Measurements from ENCODE around the gene DENND4B. TPM values are rescaled to one million over a fixed set of nuclear protein-coding genes. Genes with fewer than 3 reads are reported as not detected.

Gene DENND4B
- total and polyA plus RNA-seq, 9 of the 15 experiments (the other 6 are each of a cell fraction or from before 2014, with no cell fraction given), result 9.5 to 80.5 (median 23.1) TPM

DNA sequence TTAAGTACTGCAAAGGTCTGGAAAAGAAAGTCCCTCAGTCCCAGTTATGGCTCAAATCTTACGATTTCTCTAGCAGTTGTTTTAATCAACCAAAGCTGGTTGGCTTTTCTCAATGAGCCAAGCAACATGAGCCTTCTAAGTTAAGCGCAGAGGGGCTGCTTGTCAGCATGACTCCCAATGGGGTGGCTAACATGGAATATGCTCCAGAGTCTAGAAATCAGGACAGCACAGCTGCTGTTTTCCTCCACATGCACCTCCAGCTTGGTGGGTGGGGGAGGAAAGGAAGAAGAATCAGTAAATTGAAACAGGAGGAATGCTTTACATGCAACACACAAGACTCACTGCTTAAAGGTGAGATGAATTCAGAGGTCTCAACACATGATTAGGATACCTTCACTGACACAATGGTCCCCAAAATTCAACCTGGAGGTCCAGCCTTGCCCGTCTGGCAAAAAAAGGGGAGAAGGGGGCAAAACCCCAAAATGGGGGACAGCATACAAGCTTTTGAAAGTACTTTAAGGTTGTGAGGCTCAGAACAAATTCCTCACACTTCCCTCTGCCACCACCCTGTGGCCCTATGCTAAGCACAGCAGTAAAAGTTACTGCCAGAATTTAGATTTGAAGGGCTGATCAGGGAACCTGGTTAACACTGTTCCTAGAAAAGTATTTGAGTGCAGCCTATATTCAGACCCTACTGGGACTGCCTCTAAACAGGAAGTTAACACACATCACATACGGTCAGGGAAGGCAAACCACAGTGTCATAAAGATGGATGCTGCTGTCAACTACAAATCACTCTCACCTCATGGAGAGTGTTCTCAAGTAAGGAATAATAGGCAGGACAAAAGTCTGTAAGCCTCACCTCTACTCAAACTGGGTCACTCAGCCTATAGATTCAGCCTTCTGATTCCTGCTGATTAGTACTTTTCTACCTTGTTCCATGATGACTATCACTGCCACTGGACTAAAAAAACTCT lies 26.4 kb downstream of the DENND4B start:
- no peaks in the 10 kb centered on the region for H3K9me1 ChIP-seq (ENCODE audit: control insufficient read depth, insufficient read depth, low read length)
- H4K20me1 ChIP-seq (replicated peaks; ENCODE audit: control insufficient read depth, insufficient read depth, low read length), result peaks cover 21% of the 10 kb centered on the region
- H3K36me3 ChIP-seq (ENCODE audit: control insufficient read depth, insufficient read depth, low read length), result peaks cover 35% of the 10 kb centered on the region; the same call in 2 of the 3 replicates
- 18% methylated on average over 4 of the region's 4 CpGs for WGBS (ENCODE audit: insufficient coverage, low coverage, missing lambda C conversion rate)
- H3K79me2 ChIP-seq (ENCODE audit: control insufficient read depth, insufficient read depth, low read length), result peaks cover 71% of the 10 kb centered on the region
- in situ Hi-C loops (cut with MboI) (no loop called here), intact Hi-C loops (cut with micrococcal nuclease) (loop anchor here (5.0 kb wide), 3 partner anchors 38 to 123 kb away; no protein-coding TSS in a partner anchor)
- peak; percentile 83 for FAIRE-seq
- no peaks in the 10 kb centered on the region for H3K9me3 ChIP-seq (replicated peaks; ENCODE audit: control insufficient read depth, insufficient read depth, low read depth, low read length)
- DNase-seq (ENCODE audit: extremely low read depth in 1 of 4, low spot score in 3 of 4), result peak in 3 of 4 experiments; percentile 11 to 82 (median 59)
- no TSS peak for BruUV-seq (replicated peaks)
- no peak overlapping the region for H2AFZ ChIP-seq (ENCODE audit: low read depth, low read length)
- peak overlapping the region; percentile 86 for H3K4me3 ChIP-seq
- ChIA-PET CTCF (ENCODE audit: low intra/inter-chr PET ratio) (interaction anchor here (0.7 kb wide), 1 partner anchor 123 kb away, joined by 3 read pairs; no protein-coding TSS in a partner anchor), POLR2A (interaction anchor here (0.8 to 2.4 kb wide), 3 partner anchors 9 to 67 kb away, joined by 3 to 12 read pairs (median 5); no protein-coding TSS in a partner anchor)
- ATAC-seq, result peak; percentile 50
- H3K4me2 ChIP-seq (ENCODE audit: insufficient read depth, low read length), result peak overlapping the region; percentile 99
- H3K27me3 ChIP-seq (ENCODE audit: control insufficient read depth in 2 of 2, insufficient read depth in 2 of 2, low read length in 2 of 2), result no peaks in the 10 kb centered on the region
- peak overlapping the region; percentile 98 for H3K27ac ChIP-seq (ENCODE audit: extremely low read depth, low read depth, low read length)
- H3K4me1 ChIP-seq (replicated peaks in 1 of 2; ENCODE audit: control insufficient read depth in 2 of 2, insufficient read depth in 2 of 2, low read length in 2 of 2), result peaks cover 9 to 30% of the 10 kb centered on the region in 2 experiments
- peak overlapping the region; percentile 86 to 91; a peak in 3 of 4 replicates for H3K9ac ChIP-seq (ENCODE audit: insufficient read depth in 1 of 2, low read depth in 2 of 2, low read length in 2 of 2)
- TF ChIP-seq, protein P1, sequence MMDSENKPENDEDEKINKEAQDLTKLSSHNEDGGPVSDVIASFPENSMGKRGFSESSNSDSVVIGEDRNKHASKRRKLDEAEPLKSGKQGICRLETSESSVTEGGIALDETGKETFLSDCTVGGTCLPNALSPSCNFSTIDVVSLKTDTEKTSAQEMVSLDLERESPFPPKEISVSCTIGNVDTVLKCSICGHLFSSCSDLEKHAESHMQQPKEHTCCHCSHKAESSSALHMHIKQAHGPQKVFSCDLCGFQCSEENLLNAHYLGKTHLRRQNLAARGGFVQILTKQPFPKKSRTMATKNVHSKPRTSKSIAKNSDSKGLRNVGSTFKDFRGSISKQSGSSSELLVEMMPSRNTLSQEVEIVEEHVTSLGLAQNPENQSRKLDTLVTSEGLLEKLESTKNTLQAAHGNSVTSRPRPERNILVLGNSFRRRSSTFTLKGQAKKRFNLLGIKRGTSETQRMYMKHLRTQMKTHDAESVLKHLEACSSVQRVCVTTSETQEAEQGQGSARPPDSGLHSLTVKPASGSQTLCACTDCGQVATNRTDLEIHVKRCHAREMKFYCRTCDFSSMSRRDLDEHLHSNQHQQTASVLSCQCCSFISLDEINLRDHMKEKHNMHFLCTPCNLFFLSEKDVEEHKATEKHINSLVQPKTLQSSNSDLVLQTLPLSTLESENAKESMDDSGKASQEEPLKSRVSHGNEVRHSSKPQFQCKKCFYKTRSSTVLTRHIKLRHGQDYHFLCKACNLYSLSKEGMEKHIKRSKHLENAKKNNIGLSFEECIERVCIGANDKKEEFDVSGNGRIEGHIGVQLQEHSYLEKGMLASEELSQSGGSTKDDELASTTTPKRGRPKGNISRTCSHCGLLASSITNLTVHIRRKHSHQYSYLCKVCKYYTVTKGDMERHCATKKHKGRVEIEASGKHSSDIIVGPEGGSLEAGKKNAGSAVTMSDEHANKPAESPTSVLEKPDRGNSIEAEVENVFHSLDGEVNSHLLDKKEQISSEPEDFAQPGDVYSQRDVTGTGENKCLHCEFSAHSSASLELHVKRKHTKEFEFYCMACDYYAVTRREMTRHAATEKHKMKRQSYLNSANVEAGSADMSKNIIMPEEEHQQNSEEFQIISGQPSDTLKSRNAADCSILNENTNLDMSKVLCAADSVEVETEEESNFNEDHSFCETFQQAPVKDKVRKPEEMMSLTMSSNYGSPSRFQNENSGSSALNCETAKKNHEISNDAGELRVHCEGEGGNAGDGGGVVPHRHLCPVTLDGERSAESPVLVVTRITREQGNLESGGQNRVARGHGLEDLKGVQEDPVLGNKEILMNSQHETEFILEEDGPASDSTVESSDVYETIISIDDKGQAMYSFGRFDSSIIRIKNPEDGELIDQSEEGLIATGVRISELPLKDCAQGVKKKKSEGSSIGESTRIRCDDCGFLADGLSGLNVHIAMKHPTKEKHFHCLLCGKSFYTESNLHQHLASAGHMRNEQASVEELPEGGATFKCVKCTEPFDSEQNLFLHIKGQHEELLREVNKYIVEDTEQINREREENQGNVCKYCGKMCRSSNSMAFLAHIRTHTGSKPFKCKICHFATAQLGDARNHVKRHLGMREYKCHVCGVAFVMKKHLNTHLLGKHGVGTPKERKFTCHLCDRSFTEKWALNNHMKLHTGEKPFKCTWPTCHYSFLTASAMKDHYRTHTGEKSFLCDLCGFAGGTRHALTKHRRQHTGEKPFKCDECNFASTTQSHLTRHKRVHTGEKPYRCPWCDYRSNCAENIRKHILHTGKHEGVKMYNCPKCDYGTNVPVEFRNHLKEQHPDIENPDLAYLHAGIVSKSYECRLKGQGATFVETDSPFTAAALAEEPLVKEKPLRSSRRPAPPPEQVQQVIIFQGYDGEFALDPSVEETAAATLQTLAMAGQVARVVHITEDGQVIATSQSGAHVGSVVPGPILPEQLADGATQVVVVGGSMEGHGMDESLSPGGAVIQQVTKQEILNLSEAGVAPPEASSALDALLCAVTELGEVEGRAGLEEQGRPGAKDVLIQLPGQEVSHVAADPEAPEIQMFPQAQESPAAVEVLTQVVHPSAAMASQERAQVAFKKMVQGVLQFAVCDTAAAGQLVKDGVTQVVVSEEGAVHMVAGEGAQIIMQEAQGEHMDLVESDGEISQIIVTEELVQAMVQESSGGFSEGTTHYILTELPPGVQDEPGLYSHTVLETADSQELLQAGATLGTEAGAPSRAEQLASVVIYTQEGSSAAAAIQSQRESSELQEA (IDR thresholded peaks at IDR 0.05; ENCODE audit: low read depth), result peak; percentile 69
- TF ChIP-seq POLR3G (IDR thresholded peaks at IDR 0.05; ENCODE audit: extremely low read depth, insufficient read length, insufficient replicate concordance) (no peak), KLF1 (tag; IDR thresholded peaks at IDR 0.05) (no peak), KDM2B (CRISPR knock-in tag; IDR thresholded peaks at IDR 0.05) (no peak), CREM (IDR thresholded peaks at IDR 0.05; ENCODE audit: low read depth) (peak; percentile 51; the same call in 1 of the 2 replicates), KAT8 (IDR thresholded peaks at IDR 0.05; ENCODE audit: low read depth) (no peak), LCOR (CRISPR knock-in tag; IDR thresholded peaks at IDR 0.05) (0 out of 2 replicates have a peak, but pooled peaks have one; percentile 64), RBM22 (IDR thresholded peaks at IDR 0.05; ENCODE audit: low read depth, low read length, poor library complexity, severe bottlenecking) (no peak), POLR2B (IDR thresholded peaks at IDR 0.05; ENCODE audit: low read depth, partially characterized antibody) (no peak)
- TF ChIP-seq, protein P2, sequence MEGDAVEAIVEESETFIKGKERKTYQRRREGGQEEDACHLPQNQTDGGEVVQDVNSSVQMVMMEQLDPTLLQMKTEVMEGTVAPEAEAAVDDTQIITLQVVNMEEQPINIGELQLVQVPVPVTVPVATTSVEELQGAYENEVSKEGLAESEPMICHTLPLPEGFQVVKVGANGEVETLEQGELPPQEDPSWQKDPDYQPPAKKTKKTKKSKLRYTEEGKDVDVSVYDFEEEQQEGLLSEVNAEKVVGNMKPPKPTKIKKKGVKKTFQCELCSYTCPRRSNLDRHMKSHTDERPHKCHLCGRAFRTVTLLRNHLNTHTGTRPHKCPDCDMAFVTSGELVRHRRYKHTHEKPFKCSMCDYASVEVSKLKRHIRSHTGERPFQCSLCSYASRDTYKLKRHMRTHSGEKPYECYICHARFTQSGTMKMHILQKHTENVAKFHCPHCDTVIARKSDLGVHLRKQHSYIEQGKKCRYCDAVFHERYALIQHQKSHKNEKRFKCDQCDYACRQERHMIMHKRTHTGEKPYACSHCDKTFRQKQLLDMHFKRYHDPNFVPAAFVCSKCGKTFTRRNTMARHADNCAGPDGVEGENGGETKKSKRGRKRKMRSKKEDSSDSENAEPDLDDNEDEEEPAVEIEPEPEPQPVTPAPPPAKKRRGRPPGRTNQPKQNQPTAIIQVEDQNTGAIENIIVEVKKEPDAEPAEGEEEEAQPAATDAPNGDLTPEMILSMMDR (IDR thresholded peaks at IDR 0.05 in 2 of 3, conservative IDR thresholded peaks at IDR 0.05 in 1 of 3; ENCODE audit: insufficient read depth in 2 of 3, low read depth in 1 of 3, low read length in 3 of 3), result peak; percentile 21 to 57 (median 41); a peak in 3 of 6 replicates

Measured in K562 (cell line).